ENCODE measurements around the gene NCOA4. TPM values are rescaled to one million over a fixed set of nuclear protein-coding genes. Genes with fewer than 3 reads are reported as not detected.

Gene NCOA4
- total RNA-seq (2022; extraction: Qiagen RNA extraction; ENCODE audit: low read depth): 80.9 to 107 TPM (median 89.1 TPM) in 5 replicates

DNA sequence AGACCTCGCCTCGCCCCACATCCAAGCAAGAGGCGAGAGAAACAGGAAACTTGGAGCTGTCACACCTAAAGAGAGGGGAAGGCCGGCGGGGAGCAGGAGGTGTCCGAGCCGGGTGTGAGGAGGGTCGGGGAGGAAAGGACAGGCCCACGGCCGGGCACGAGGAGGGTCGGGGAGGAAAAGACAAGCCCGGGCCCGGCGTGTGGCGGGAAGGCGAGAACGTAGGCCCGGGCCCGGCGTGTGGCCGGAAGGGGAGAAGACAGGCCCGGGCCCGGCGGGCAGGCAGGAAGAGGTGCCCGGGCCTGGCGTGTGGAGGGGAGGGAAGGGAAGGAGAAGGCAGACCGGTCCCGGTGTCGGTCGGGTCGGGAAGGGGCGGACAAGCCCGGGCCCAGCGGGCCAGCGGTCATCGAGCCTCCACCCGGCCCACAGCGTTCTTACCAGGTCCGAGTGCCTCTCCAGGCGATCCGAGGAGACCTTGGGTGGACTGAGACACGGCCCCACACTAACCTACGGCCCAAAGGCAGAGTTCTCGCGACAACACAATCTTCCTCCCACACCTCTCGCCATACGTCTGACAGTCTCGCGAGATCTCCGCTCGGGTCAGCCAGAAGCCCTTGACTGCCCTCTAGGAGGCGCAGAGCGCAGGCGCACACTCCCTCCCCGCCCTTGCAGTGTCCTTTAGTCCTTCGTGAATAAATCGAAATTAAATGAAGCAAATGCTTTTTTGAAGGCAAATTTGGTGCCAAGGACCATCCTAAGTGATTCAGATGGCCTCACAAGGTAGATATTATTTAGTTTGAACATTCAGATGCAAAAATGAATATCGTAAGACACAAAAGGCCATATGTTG, at the start of gene NCOA4:
Gene NCOA4, minus strand, starts transcription at position 533 of the 847 bp plus-strand sequence. CDS start 13,943 bp downstream, outside the sequence.

GRCh38 chr10:46046261-46046660, 15.8 kb upstream of the NCOA4 start, which contains the start of gene MSMB:
Gene MSMB (minus strand): TSS chr10:46046269. CDS start chr10:46046237, 32 bp downstream.

DNA sequence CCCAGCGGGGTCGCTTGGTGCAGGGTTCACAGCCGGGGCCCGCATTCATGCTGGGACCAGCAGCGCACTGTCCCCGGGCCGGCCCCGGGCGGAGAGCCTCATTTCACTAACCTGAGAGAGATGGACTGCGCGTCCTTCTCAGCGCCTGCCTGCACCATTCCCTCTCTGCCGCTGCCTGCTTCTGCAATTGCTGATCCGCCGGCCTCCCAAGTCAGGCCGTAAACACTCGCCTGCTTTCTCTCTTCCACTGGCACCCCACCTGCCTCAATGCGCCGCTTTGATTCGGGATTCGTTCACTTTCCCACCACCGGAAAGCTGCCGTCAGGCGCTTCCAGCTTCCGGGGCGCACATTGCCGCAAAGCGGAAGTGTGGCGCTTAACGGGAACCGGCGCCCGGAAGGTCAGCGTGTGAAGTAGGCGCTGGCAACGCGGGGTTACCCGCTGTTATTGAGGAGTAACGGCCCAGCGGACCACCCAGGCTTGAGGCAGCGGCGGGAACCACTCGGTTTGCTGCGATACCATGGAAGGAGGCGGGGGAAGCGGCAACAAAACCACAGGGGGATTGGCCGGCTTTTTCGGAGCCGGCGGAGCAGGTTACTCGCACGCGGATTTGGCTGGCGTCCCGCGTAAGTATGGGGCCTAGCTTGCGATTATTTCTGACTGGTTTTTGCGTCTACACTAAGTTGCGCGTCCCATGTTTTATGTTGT, 58.2 kb downstream of the NCOA4 start, which contains the start of gene TIMM23:
Gene TIMM23, plus strand, starts transcription at position 384 of the 707 bp plus-strand sequence. Its CDS starts 136 bp downstream, at position 520.

Other genes with a start within 250 kb of the NCOA4 start
- gene AGAP4, start 183.1 kb downstream of the NCOA4 start, total RNA-seq (2022; extraction: Qiagen RNA extraction; ENCODE audit: low read depth): 5.0 to 9.0 TPM (median 8.1 TPM) in 5 replicates
- gene TIMM23, start 58.1 kb downstream of the NCOA4 start, total RNA-seq (2022; extraction: Qiagen RNA extraction; ENCODE audit: low read depth): 142 to 187 TPM (median 151 TPM) in 5 replicates
- gene MSMB, start 15.6 kb upstream of the NCOA4 start, total RNA-seq (2022; extraction: Qiagen RNA extraction; ENCODE audit: low read depth): not detected in 5 replicates

Measured in A549 treated with ZK216348 at 1 μM for 4 hours (cell line).